ENCODE results near the gene PARD3B. TPM values are rescaled to one million over a fixed set of nuclear protein-coding genes. Genes with fewer than 3 reads are reported as not detected.

Gene PARD3B
- total RNA-seq, 4 donors from 2014 or later, result 6.5 to 17.3 (median 12.7) TPM

DNA sequence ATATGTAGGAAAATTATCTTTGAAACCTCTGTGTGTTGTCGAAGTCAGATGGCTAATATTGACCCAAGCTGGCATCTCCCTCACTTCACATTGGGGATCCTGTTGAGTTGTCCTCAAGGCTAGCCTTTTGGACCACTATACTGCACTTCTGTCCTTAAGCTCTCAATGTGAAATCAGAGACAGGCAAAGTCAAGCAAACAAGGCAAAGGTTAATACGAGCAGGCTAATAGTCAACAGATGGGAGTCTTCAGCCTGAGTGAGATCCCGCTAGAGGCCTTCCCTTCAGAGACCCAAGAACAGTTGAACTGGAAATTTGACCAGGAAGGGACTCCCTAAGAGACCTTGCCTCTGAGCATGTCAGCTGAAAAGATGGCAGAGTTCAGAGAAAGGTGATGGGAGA lies 475.4 kb downstream of the PARD3B start:
- WGBS, 2 donors, result 89 to 94% methylated on average over 3 of the region's 3 CpGs

DNA sequence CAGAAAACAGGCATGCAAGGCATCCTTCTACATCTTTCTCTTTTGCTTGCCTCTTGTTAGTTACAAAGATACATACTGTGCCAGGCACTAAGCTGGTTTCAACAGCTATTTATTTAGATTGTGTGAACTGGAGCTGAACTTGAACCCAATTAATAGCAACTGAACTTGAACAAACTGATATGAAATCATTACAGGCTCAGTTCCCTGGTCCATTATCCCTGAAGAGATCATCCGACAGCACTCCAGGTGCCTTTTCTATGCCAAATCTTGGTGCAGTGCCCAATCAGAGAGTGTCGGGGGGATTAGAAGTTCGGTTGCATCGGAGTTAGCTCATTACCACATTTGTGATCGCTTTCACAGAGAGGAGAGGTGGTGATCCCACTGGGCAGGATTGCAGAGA lies 477.6 kb downstream of the PARD3B start:
- DNase-seq (ENCODE audit: low spot score in 2 of 2), result no peak
- H3K4me3 ChIP-seq (ENCODE audit: low read depth, poor library complexity, severe bottlenecking), result no peak overlapping the region
- intact Hi-C loops (cut with DNase I; ENCODE audit: low total_unique reads), result no loop called here
- 90 to 92% methylated on average over 5 of the region's 5 CpGs for WGBS, 2 donors
- TF ChIP-seq, protein P1, sequence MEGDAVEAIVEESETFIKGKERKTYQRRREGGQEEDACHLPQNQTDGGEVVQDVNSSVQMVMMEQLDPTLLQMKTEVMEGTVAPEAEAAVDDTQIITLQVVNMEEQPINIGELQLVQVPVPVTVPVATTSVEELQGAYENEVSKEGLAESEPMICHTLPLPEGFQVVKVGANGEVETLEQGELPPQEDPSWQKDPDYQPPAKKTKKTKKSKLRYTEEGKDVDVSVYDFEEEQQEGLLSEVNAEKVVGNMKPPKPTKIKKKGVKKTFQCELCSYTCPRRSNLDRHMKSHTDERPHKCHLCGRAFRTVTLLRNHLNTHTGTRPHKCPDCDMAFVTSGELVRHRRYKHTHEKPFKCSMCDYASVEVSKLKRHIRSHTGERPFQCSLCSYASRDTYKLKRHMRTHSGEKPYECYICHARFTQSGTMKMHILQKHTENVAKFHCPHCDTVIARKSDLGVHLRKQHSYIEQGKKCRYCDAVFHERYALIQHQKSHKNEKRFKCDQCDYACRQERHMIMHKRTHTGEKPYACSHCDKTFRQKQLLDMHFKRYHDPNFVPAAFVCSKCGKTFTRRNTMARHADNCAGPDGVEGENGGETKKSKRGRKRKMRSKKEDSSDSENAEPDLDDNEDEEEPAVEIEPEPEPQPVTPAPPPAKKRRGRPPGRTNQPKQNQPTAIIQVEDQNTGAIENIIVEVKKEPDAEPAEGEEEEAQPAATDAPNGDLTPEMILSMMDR (IDR thresholded peaks at IDR 0.05), result no peak

More for the DNA sequence above, 475.4 kb downstream of the PARD3B start:
- no peak overlapping the region for H3K4me3 ChIP-seq (ENCODE audit: low read depth, poor library complexity, severe bottlenecking)
- no peak for DNase-seq (ENCODE audit: low spot score in 2 of 2)
- intact Hi-C loops (cut with DNase I; ENCODE audit: low total_unique reads), result no loop called here
- TF ChIP-seq, protein P1 (IDR thresholded peaks at IDR 0.05), result no peak
- TF ChIP-seq POLR2A (IDR thresholded peaks at IDR 0.05), result no peak

DNA sequence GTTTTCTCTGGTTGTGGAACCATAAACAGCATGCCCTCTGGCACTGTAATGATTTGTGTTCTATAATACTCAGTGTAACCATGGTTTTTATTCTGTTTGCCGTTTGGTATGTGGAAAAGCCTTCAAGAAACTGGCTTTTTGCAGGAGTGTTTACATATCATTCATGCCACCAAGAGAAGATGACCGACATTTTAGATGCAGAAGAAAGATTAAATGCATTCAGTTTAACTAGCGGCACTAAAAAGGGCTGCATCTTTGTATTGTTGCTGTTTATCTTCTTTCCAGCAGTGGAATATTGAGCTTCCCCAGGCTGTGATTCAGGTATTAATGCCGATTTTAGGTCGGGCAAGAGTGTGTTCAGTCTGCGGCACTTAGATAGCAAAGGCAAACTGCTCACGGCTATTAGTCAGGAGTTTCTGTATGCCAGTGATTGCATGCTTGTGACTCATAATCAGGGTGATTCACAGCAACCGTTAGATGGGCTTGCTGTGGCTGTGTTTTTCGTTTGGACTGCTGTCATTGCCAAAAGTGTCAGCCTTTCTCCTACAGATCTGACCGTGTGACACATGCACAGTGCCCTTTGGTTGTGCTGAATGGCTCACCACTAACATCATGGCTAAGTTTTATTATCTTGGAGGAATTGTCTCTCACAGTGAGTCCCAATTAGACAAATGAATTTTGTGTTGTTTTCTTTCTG lies 479.7 kb downstream of the PARD3B start:
- peak; percentile 78 to 85 for DNase-seq (ENCODE audit: low spot score in 2 of 2)
- H3K4me3 ChIP-seq (ENCODE audit: low read depth, poor library complexity, severe bottlenecking), result no peak overlapping the region
- WGBS, 2 donors, result 12 to 28% methylated on average over 10 of the region's 10 CpGs
- intact Hi-C loops (cut with DNase I; ENCODE audit: low total_unique reads), result no loop called here
- TF ChIP-seq, protein P1 (IDR thresholded peaks at IDR 0.05), result no peak
- TF ChIP-seq POLR2A (IDR thresholded peaks at IDR 0.05), result no peak

DNA sequence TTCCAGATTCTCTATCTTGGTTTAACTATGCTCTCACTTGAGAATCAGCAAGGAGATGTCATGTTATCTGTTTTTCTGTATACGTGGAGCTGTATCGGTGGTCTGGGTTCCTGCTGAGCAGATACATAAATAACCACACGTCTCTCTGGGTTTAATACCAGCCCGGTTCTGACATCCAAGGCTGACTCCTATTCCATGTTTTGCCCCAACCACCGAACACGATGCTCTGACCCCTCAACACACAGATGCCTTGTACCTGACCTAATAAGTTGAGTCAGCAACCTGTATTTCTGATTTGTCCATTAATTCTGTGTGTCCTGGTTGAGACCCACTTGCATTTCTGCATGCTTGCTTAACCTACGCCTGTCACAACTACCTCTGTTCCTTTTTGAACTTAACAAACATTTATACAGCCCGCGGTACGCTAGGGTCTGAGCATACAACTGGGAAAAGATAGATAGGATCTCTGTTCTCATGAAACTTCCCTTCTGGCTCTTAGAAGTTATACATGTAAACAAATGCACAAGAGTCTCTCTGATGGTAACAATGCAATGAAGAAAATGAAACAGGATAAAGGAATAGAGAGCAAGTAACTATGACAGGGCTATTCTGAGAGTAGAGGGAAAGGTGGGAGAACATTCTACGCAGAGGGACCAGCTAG lies 480.4 kb downstream of the PARD3B start:
- WGBS, 2 donors, result 71 to 76% methylated on average over 11 of the region's 11 CpGs
- no peak for DNase-seq (ENCODE audit: low spot score in 2 of 2)
- H3K4me3 ChIP-seq (ENCODE audit: low read depth, poor library complexity, severe bottlenecking), result no peak overlapping the region
- intact Hi-C loops (cut with DNase I; ENCODE audit: low total_unique reads), result no loop called here
- TF ChIP-seq, protein P1 (IDR thresholded peaks at IDR 0.05), result no peak
- no peak for TF ChIP-seq POLR2A (IDR thresholded peaks at IDR 0.05)

DNA sequence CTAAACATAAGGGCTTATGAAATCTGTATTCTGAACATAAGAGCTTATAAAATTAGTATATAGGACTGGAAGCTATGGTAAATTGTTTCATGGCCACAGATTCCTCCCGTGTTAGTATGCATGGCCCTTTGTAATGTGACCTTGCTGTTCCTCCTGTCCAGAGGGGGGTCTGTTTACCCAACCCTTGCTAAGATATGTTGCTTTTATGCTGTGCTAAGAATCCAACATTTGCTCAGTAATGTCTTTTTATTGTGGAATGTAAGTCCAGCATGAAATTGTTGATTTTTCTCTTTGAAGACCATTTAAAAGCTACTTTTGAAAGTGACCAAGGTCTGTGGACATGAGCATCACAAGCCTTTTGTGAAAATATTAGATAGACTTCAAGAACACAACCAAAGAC lies 485.4 kb downstream of the PARD3B start:
- H3K4me3 ChIP-seq (ENCODE audit: low read depth, poor library complexity, severe bottlenecking), result no peak overlapping the region
- TF ChIP-seq POLR2A (IDR thresholded peaks at IDR 0.05), result no peak
- TF ChIP-seq, protein P1 (IDR thresholded peaks at IDR 0.05), result no peak
- intact Hi-C loops (cut with DNase I; ENCODE audit: low total_unique reads), result no loop called here
- WGBS, 2 donors, result 89 to 92% methylated on average over 1 of the region's 1 CpG
- no peak for DNase-seq (ENCODE audit: low spot score in 2 of 2)

Measured in lower leg skin (tissue), 4 donors.